ENCODE measurements around the gene LMTK3. TPM values are rescaled to one million over a fixed set of nuclear protein-coding genes. Genes with fewer than 3 reads are reported as not detected.
A peak's percentile ranks its signal among the peaks of the same experiment; 100 is the strongest.

The LMTK3 gene
- total RNA-seq, 2 donors from 2014 or later: 1.7 to 3.1 TPM

DNA sequence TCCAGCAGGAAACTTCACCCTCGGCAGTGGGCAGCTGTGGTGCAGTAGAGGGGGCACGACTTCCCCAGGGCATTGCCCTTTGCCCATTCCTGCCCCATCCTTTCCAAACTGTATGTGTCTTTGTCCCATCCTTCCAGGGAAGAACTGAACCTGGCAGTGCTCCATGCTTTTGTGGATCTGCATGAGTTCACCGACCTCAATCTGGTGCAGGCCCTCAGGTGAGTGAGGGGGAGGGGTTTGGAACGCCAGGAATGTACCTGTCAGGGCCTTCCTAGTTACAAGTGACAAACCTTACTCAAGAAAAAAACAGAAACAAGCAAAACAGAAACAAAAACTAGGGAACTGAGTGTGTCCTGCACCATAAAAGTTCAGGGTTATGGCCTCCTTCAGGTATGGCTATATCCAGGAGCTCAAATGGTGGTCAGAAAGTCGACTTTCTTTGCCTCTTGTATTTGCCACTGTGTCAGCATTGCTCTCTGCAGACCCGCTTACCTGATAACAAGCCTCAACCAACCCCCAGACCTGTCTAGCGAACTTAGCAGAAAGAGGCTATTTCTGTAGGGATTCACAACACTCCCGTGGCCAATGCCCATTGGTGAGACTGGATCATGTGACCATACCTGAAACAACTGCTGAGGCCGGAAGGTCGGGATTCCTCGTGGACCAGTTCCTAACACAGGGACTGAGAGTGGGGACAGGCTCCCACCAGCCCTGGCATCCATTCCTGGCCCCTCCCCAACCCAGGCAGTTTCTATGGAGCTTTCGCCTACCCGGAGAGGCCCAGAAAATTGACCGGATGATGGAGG lies 38.3 kb downstream of the LMTK3 start:
- Histone ChIP-seq H3K27ac (no peak overlapping the region), H3K9ac (ENCODE audit: low read depth in 2 of 2, low read length in 2 of 2) (no peak overlapping the region), H3K36me3 (peaks cover 31% of the 10 kb centered on the region), H3K4me1 (peaks cover 6% of the 10 kb centered on the region), H3K4me3 (no peak overlapping the region), H3K9me3 (no peaks in the 10 kb centered on the region), H3K27me3 (no peaks in the 10 kb centered on the region)
- TF ChIP-seq, protein P1, sequence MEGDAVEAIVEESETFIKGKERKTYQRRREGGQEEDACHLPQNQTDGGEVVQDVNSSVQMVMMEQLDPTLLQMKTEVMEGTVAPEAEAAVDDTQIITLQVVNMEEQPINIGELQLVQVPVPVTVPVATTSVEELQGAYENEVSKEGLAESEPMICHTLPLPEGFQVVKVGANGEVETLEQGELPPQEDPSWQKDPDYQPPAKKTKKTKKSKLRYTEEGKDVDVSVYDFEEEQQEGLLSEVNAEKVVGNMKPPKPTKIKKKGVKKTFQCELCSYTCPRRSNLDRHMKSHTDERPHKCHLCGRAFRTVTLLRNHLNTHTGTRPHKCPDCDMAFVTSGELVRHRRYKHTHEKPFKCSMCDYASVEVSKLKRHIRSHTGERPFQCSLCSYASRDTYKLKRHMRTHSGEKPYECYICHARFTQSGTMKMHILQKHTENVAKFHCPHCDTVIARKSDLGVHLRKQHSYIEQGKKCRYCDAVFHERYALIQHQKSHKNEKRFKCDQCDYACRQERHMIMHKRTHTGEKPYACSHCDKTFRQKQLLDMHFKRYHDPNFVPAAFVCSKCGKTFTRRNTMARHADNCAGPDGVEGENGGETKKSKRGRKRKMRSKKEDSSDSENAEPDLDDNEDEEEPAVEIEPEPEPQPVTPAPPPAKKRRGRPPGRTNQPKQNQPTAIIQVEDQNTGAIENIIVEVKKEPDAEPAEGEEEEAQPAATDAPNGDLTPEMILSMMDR (IDR thresholded peaks at IDR 0.05): no peak
- no peak for DNase-seq
- intact Hi-C loops (cut with DNase I): no loop called here

DNA sequence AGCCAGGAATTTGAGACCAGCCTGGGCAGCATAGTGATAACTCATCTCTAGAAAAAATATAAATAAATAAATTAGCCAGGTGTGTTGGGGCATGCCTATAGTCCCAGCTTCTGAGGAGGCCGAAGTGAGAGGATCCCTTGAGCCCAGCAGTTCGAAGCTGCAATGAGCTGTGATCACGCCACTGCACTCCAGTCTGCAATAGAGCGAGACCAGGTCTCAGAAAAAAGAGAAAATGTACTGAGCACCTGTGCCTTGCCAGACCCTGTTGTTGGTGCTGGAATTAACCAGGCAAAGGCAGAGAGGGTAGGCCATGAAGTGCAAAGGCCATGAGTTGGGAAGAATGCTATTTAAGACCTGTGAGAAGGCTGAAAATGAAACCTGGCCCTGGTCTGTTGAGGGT lies 39.8 kb downstream of the LMTK3 start:
- no peak overlapping the region for H3K27ac ChIP-seq
- H3K36me3 ChIP-seq: peaks cover 31% of the 10 kb centered on the region
- intact Hi-C loops (cut with DNase I): no loop called here
- peaks cover 6% of the 10 kb centered on the region for H3K4me1 ChIP-seq
- DNase-seq: no peak
- H3K9me3 ChIP-seq: no peaks in the 10 kb centered on the region
- H3K9ac ChIP-seq (ENCODE audit: low read depth in 2 of 2, low read length in 2 of 2): no peak overlapping the region
- no peak overlapping the region for H3K4me3 ChIP-seq
- TF ChIP-seq, protein P1 (IDR thresholded peaks at IDR 0.05): no peak
- no peaks in the 10 kb centered on the region for H3K27me3 ChIP-seq

DNA sequence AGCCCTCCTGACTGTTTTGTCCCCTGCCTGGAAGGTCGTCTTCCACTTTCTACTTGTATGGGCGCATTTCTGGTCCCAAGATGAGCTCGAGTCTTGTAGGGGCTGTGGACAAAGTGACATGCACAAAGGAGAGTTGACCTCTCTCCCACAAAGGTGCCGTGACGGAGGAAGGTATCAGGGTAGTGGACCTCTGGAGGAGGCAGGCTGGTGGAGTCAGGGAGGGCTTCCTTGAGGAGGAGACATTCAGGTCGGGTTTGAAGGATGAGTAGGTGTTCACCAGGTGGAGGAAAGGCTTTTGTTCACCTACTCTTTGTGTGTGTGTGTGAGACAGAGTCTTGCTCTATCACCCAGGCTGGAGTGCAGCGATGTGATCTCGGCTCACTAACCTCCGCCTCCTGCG lies 40.8 kb downstream of the LMTK3 start:
- Histone ChIP-seq H3K4me1 (peaks cover 6% of the 10 kb centered on the region), H3K36me3 (peaks cover 31% of the 10 kb centered on the region), H3K4me3 (no peak overlapping the region), H3K27me3 (no peaks in the 10 kb centered on the region), H3K27ac (no peak overlapping the region), H3K9me3 (no peaks in the 10 kb centered on the region), H3K9ac (ENCODE audit: low read depth in 2 of 2, low read length in 2 of 2) (no peak overlapping the region)
- intact Hi-C loops (cut with DNase I): no loop called here
- DNase-seq: no peak
- TF ChIP-seq, protein P1 (IDR thresholded peaks at IDR 0.05): no peak

DNA sequence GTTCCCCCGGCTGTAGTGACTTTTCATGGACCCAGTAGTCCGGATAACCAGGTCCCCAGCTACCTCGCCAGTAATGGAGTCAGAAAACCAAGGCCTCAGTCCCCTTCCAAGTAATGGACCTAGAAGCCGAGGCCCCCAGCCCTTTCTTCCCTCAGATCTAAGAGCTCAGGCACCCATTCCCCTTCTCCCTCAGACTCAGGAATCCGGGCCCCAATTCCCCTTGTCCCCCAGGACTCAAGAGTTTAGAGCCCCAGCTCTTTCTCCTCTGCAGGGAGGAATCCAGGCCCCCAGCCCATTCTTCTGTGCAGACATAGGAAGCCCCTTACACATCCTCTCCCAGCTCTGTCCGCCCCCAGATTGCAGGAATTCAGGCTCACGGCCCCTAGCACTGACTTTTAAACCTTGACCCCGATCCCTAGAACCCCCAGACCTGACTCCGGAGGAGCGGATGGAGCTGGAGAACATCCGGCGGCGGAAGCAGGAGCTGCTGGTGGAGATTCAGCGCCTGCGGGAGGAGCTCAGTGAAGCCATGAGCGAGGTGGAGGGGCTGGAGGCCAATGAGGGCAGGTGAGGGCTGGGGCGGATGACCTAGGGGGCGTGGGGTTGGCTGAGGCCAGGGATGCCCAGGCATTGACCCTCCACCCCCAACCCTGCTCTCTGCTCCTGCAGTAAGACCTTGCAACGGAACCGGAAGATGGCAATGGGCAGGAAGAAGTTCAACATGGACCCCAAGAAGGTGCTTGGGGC lies 41.5 kb downstream of the LMTK3 start:
- TF ChIP-seq, protein P1 (IDR thresholded peaks at IDR 0.05): no peak
- Histone ChIP-seq H3K9ac (ENCODE audit: low read depth in 2 of 2, low read length in 2 of 2) (peak overlapping the region; percentile 6 to 81), H3K4me1 (peaks cover 6% of the 10 kb centered on the region), H3K36me3 (peaks cover 30% of the 10 kb centered on the region), H3K9me3 (no peaks in the 10 kb centered on the region), H3K4me3 (peak overlapping the region; percentile 98), H3K27me3 (no peaks in the 10 kb centered on the region), H3K27ac (peak overlapping the region; percentile 95)
- intact Hi-C loops (cut with DNase I): no loop called here
- no peak for DNase-seq

DNA sequence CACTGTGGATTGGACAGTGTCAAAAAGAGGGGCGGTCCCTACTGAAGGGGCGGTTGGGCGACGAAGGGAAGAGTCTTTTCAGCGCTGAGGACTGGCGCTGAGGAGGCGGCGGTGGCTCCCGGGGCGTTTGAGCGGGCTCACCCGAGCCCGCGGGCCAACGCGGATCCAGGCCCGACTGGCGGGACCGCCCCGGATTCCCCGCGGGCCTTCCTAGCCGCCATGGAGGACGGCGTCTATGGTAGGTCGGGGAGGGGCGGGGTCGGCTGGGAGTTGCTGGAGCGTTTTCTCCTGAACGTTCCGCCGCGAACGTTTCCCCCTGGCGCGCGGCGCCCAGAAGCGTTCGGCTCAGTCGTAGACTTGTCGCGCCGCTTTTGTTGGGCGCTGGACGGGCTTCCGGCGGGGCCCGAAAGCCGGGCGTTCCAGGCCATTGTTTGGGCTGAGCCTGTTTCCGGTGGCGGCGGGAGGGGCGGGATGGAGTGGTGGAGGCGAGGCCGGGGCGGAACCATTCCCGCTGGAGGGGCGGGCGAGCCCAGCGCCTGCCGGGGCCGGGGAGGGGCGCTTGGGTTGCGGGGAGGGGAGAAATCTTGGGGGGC lies 42.2 kb downstream of the LMTK3 start, which contains the start of gene CYTH2:
Gene CYTH2 (plus strand): TSS at position 81 of the 593 bp plus-strand sequence. CDS start 139 bp downstream, at position 220.
- peak within 1 kb of the TSS; percentile 98 for H3K4me3 ChIP-seq
- intact Hi-C loops (cut with DNase I): no loop called here
- H3K9me3 ChIP-seq: no peaks in the 10 kb centered on the region
- peaks cover 6% of the 10 kb centered on the region for H3K4me1 ChIP-seq
- H3K27me3 ChIP-seq: no peaks in the 10 kb centered on the region
- H3K9ac ChIP-seq (ENCODE audit: low read depth in 2 of 2, low read length in 2 of 2): peak within 1 kb of the TSS; percentile 81 to 89
- peak within 1 kb of the TSS; percentile 95 for H3K27ac ChIP-seq
- TF ChIP-seq, protein P1 (IDR thresholded peaks at IDR 0.05): no peak
- peaks cover 23% of the 10 kb centered on the region for H3K36me3 ChIP-seq
- DNase-seq: peak; percentile 91

Measured in colonic mucosa (tissue), 4 donors.